HepG2 (cell line): ENCODE data around the gene GOLGA7B. TPM values are rescaled to one million over a fixed set of nuclear protein-coding genes. Genes with fewer than 3 reads are reported as not detected.

Experiments
- ATAC-seq: fragments of 200-7000 bp; cut with Tn5 transposase; 3 replicates; pipeline ENCODE4 v1.9.1; 2020; ENCODE audit warnings: mild to moderate bottlenecking, moderate library complexity
- BruUV-seq: library from RNA; stranded (reverse); fragments of 400-500 nt; replicated peaks from 2 replicates; lab custom pipeline; 2021; lab: Mats Ljungman, UMichigan
- CTCF ChIA-PET: fragments of 300-600 bp; formaldehyde crosslinking; extraction: SDS; loops from one replicate; lab custom pipeline; 2021; ENCODE audit warnings: low total read pairs, inconsistent platforms, low intra/inter-chr PET ratio; lab: Yijun Ruan, JAX
- POLR2A ChIA-PET: fragments of 350-600 bp; sonication (Branson Sonifier 250); formaldehyde crosslinking; loops from one replicate; lab custom pipeline; 2020; ENCODE audit warnings: antibody characterized with exemption, inconsistent platforms; lab: Yijun Ruan, JAX
- DNase-seq: peaks from one replicate; pipeline ENCODE4 v3.0.0-alpha.2; 2015; ENCODE audit warnings: low spot score
- FAIRE-seq: peaks from 3 replicates; lab custom pipeline; 2011; peaks lifted over from hg19 to GRCh38; lab: Jason Lieb, UNC
- H2AFZ ChIP-seq: one replicate; pipeline ENCODE4 v1.6.1; 2011; ENCODE audit warnings: low read length, inconsistent platforms
- H3K27ac ChIP-seq: fragments of 300-600 bp; 3 replicates; pipeline ENCODE4 v1.8.0; 2011; ENCODE audit warnings: mixed run types, mild to moderate bottlenecking, mixed read lengths, low read length, inconsistent platforms; ENCODE audit not compliant: insufficient read depth; ENCODE audit errors: extremely low read length
- H3K27me3 ChIP-seq, 2 experiments: fragments of 200-600 bp in 1 of 2; 2 replicates in 1 of 2; 3 replicates in 1 of 2; pipeline versions ENCODE4 v1.6.0 to v1.8.0; 2011; ENCODE audit warnings: low read length in 2 of 2, mild to moderate bottlenecking in 2 of 2, moderate library complexity in 2 of 2, inconsistent platforms in 1 of 2; ENCODE audit not compliant: insufficient read depth in 2 of 2, control insufficient read depth in 1 of 2
- H3K36me3 ChIP-seq, 2 experiments: fragments of 200-600 bp in 1 of 2; replicated peaks in 1 of 2; 2 replicates in 1 of 2; 3 replicates in 1 of 2; pipeline versions ENCODE4 v1.5.1 to v1.8.0; 2011; ENCODE audit warnings: low read length in 2 of 2, inconsistent platforms in 1 of 2; ENCODE audit not compliant: insufficient read depth in 2 of 2, control insufficient read depth in 1 of 2
- H3K4me1 ChIP-seq: 2 replicates; pipeline ENCODE4 v1.5.1; 2012; ENCODE audit warnings: low read length, inconsistent platforms; ENCODE audit not compliant: insufficient read depth
- H3K4me2 ChIP-seq: 2 replicates; pipeline ENCODE4 v1.6.0; 2011; ENCODE audit warnings: low read depth, low read length, inconsistent platforms
- H3K4me3 ChIP-seq, 3 experiments: fragments of 200-600 bp in 1 of 3; sonication (generic), shearing (Covaris generic) in 1 of 3; replicated peaks in 1 of 3; 2 replicates each; pipeline ENCODE4 v1.5.1; 2011 to 2016; ENCODE audit warnings: low read length in 3 of 3, inconsistent platforms in 2 of 3, low read depth in 2 of 3, mild to moderate bottlenecking in 2 of 3, control low read depth in 1 of 3, mixed read lengths in 1 of 3; ENCODE audit not compliant: insufficient read depth in 1 of 3
- H3K79me2 ChIP-seq: one replicate; pipeline ENCODE4 v1.6.1; 2011; ENCODE audit warnings: low read length, inconsistent platforms; ENCODE audit not compliant: insufficient read depth
- H3K9ac ChIP-seq: 2 replicates; pipeline ENCODE4 v1.6.0; 2011; ENCODE audit warnings: mild to moderate bottlenecking, low read depth, low read length, inconsistent platforms; ENCODE audit not compliant: insufficient read depth
- H3K9me3 ChIP-seq: 2 replicates; pipeline ENCODE4 v1.5.1; 2012; ENCODE audit warnings: mild to moderate bottlenecking, low read length
- H4K20me1 ChIP-seq: 2 replicates; pipeline ENCODE4 v1.6.0; 2011; ENCODE audit warnings: inconsistent platforms, mild to moderate bottlenecking, low read length, moderate library complexity; ENCODE audit not compliant: insufficient read depth
- ATAD3A ChIP-seq: sonication (generic); formaldehyde crosslinking; IDR thresholded peaks from 2 replicates; pipeline ENCODE4 v1.4.0; 2020; ENCODE audit warnings: missing genetic modification reagents
- GLMP ChIP-seq: sonication (generic); formaldehyde crosslinking; IDR thresholded peaks from 2 replicates; pipeline ENCODE4 v1.9.0; 2021; ENCODE audit warnings: missing genetic modification reagents, mild to moderate bottlenecking, borderline replicate concordance
- HNF4G ChIP-seq, 2 experiments: sonication (generic) in 1 of 2; formaldehyde crosslinking in 1 of 2; IDR thresholded peaks; 2 replicates each; pipeline versions ENCODE4 v1.4.0 to v1.6.1; 2011 to 2020; ENCODE audit warnings: borderline replicate concordance in 2 of 2, low read depth in 2 of 2, mild to moderate bottlenecking in 2 of 2, low read length in 1 of 2, missing genetic modification reagents in 1 of 2, moderate library complexity in 1 of 2
- RNF2 ChIP-seq: fragments of 450-650 bp; conservative IDR thresholded peaks from 2 replicates; pipeline ENCODE4 v1.6.1; 2016; ENCODE audit warnings: low read depth
- TARDBP ChIP-seq: sonication (generic); formaldehyde crosslinking; IDR thresholded peaks from 2 replicates; pipeline ENCODE4 v1.8.0; 2022; ENCODE audit warnings: mild to moderate bottlenecking, missing genetic modification reagents
- ZFY ChIP-seq: sonication (generic); formaldehyde crosslinking; IDR thresholded peaks from 2 replicates; pipeline ENCODE4 v1.4.0; 2020; ENCODE audit warnings: missing genetic modification reagents
- ZNF143 ChIP-seq: sonication (generic); formaldehyde crosslinking; IDR thresholded peaks from 2 replicates; pipeline ENCODE4 v1.4.0; 2020; ENCODE audit warnings: missing genetic modification reagents
- WGBS: methylation state at CpG from one replicate; pipeline ENCODE4 v1.1.6; 2017; ENCODE audit warnings: low lambda C conversion rate; 5-methylcytosine and 5-hydroxymethylcytosine counted together
- in situ Hi-C: cut with HindIII; loops from 2 replicates; pipeline ENCODE4 v1.10.0; 2017; ENCODE audit warnings: low pct_unique_long_range_greater_than_20kb; ENCODE audit not compliant: extremely low pct_ligation_motif_present
- intact Hi-C: fragments of 100-400 bp; cut with micrococcal nuclease; formaldehyde crosslinking; loops from one replicate; pipeline ENCODE4 v1.10.0; 2022; ENCODE audit not compliant: unreplicated experiment
- polyA plus RNA-seq, 8 experiments: library from polyadenylated mRNA; depleted of rRNA in 3 of 8; stranded (reverse) in 7 of 8; unstranded in 1 of 8; fragments of >200 nt; fragmentation: Illumina TruSeq in 4 of 8; extraction: Trizol in 4 of 8; gene quantifications; 2 replicates each; pipeline versions ENCODE4 v1.2.1 to v1.2.3, GENCODE V29; 2011 to 2016; ENCODE audit warnings: low read depth in 4 of 8, missing spikeins in 1 of 8, mixed read lengths in 1 of 8; ENCODE audit not compliant: insufficient read depth in 1 of 8
- total RNA-seq, 5 experiments: library from RNA; depleted of rRNA; stranded (reverse); fragments of >200 nt; fragmentation: Illumina TruSeq; extraction: Trizol; gene quantifications; 2 replicates each; pipeline ENCODE4 v1.2.3, GENCODE V29; 2016; ENCODE audit warnings: low read depth in 1 of 5
- TF ChIP-seq, protein P1 (sequence below): IDR thresholded peaks from 2 replicates; pipeline ENCODE4 v1.6.1; 2016; ENCODE audit warnings: low read depth, missing genetic modification reagents, missing compliant biosample characterization
- TF ChIP-seq, protein P2 (sequence below): sonication (generic); formaldehyde crosslinking; IDR thresholded peaks from 2 replicates; pipeline ENCODE4 v1.8.0; 2022; ENCODE audit warnings: mild to moderate bottlenecking, missing genetic modification reagents, borderline replicate concordance

The GOLGA7B gene
- total and polyA plus RNA-seq, 2 of the 13 experiments (the other 11 are each of a cell fraction or from before 2014, with no cell fraction given), result not detected

GRCh38 chr10:97822261-97822687 lies 27.4 kb upstream of the GOLGA7B start:
- no peak overlapping the region for H2AFZ ChIP-seq
- H3K36me3 ChIP-seq, result no peaks in the 10 kb centered on the region
- ChIA-PET POLR2A (no interaction called here), CTCF (no interaction called here)
- H3K9ac ChIP-seq, result no peak overlapping the region
- H3K4me2 ChIP-seq, result no peak overlapping the region
- no peak for FAIRE-seq
- H3K79me2 ChIP-seq, result no peaks in the 10 kb centered on the region
- H3K27me3 ChIP-seq, result peaks cover 5 to 46% of the 10 kb centered on the region in 2 experiments; a peak in 4 of 5 replicates
- DNase-seq, result no peak
- H3K4me3 ChIP-seq, result no peak overlapping the region
- ATAC-seq, result no peak
- intact Hi-C loops, result no loop called here
- BruUV-seq, result no TSS peak
- H3K9me3 ChIP-seq, result no peaks in the 10 kb centered on the region
- in situ Hi-C loops, result no loop called here
- H3K27ac ChIP-seq, result no peak overlapping the region
- 17% methylated on average over 7 of the region's 10 CpGs for WGBS
- TF ChIP-seq RNF2, result no peak
- TF ChIP-seq ATAD3A (CRISPR knock-in tag), result no peak
- TF ChIP-seq HNF4G (IDR thresholded peaks at IDR 0.05; ENCODE audit: borderline replicate concordance, low read depth, low read length), result no peak
- no peak for TF ChIP-seq HNF4G (CRISPR knock-in tag; IDR thresholded peaks at IDR 0.05; ENCODE audit: borderline replicate concordance, low read depth)
- no peak for TF ChIP-seq TARDBP (CRISPR knock-in tag)
- TF ChIP-seq, protein P1, sequence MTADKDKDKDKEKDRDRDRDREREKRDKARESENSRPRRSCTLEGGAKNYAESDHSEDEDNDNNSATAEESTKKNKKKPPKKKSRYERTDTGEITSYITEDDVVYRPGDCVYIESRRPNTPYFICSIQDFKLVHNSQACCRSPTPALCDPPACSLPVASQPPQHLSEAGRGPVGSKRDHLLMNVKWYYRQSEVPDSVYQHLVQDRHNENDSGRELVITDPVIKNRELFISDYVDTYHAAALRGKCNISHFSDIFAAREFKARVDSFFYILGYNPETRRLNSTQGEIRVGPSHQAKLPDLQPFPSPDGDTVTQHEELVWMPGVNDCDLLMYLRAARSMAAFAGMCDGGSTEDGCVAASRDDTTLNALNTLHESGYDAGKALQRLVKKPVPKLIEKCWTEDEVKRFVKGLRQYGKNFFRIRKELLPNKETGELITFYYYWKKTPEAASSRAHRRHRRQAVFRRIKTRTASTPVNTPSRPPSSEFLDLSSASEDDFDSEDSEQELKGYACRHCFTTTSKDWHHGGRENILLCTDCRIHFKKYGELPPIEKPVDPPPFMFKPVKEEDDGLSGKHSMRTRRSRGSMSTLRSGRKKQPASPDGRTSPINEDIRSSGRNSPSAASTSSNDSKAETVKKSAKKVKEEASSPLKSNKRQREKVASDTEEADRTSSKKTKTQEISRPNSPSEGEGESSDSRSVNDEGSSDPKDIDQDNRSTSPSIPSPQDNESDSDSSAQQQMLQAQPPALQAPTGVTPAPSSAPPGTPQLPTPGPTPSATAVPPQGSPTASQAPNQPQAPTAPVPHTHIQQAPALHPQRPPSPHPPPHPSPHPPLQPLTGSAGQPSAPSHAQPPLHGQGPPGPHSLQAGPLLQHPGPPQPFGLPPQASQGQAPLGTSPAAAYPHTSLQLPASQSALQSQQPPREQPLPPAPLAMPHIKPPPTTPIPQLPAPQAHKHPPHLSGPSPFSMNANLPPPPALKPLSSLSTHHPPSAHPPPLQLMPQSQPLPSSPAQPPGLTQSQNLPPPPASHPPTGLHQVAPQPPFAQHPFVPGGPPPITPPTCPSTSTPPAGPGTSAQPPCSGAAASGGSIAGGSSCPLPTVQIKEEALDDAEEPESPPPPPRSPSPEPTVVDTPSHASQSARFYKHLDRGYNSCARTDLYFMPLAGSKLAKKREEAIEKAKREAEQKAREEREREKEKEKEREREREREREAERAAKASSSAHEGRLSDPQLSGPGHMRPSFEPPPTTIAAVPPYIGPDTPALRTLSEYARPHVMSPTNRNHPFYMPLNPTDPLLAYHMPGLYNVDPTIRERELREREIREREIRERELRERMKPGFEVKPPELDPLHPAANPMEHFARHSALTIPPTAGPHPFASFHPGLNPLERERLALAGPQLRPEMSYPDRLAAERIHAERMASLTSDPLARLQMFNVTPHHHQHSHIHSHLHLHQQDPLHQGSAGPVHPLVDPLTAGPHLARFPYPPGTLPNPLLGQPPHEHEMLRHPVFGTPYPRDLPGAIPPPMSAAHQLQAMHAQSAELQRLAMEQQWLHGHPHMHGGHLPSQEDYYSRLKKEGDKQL (CRISPR knock-in tag), result no peak
- TF ChIP-seq GLMP (CRISPR knock-in tag), result no peak
- TF ChIP-seq ZFY (CRISPR knock-in tag), result no peak
- TF ChIP-seq, protein P2, sequence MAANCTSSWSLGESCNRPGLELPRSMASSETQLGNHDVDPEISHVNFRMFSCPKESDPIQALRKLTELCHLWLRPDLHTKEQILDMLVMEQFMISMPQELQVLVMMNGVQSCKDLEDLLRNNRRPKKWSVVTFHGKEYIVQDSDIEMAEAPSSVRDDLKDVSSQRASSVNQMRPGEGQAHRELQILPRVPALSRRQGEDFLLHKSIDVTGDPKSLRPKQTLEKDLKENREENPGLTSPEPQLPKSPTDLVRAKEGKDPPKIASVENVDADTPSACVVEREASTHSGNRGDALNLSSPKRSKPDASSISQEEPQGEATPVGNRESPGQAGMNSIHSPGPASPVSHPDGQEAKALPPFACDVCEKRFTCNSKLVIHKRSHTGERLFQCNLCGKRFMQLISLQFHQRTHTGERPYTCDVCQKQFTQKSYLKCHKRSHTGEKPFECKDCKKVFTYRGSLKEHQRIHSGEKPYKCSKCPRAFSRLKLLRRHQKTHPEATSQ (CRISPR knock-in tag), result no peak
- no peak for TF ChIP-seq ZNF143
- H4K20me1 ChIP-seq, result no peaks in the 10 kb centered on the region
- H3K4me1 ChIP-seq, result no peaks in the 10 kb centered on the region
